CD4-positive, alpha-beta T cell treated with Interleukin-10 for 1 hour (primary cell): ENCODE results near the gene SHKBP1.
"Not testable (repeated sequence)": the region's sequence is repeated elsewhere in the genome, so short reads cannot be mapped to it uniquely, and the experiment has no call there.

Source experiments
- DNase-seq: peaks from one replicate; pipeline ENCODE4 v3.0.0-alpha.2; 2020

The SHKBP1 gene, protein sequence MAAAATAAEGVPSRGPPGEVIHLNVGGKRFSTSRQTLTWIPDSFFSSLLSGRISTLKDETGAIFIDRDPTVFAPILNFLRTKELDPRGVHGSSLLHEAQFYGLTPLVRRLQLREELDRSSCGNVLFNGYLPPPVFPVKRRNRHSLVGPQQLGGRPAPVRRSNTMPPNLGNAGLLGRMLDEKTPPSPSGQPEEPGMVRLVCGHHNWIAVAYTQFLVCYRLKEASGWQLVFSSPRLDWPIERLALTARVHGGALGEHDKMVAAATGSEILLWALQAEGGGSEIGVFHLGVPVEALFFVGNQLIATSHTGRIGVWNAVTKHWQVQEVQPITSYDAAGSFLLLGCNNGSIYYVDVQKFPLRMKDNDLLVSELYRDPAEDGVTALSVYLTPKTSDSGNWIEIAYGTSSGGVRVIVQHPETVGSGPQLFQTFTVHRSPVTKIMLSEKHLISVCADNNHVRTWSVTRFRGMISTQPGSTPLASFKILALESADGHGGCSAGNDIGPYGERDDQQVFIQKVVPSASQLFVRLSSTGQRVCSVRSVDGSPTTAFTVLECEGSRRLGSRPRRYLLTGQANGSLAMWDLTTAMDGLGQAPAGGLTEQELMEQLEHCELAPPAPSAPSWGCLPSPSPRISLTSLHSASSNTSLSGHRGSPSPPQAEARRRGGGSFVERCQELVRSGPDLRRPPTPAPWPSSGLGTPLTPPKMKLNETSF

DNA sequence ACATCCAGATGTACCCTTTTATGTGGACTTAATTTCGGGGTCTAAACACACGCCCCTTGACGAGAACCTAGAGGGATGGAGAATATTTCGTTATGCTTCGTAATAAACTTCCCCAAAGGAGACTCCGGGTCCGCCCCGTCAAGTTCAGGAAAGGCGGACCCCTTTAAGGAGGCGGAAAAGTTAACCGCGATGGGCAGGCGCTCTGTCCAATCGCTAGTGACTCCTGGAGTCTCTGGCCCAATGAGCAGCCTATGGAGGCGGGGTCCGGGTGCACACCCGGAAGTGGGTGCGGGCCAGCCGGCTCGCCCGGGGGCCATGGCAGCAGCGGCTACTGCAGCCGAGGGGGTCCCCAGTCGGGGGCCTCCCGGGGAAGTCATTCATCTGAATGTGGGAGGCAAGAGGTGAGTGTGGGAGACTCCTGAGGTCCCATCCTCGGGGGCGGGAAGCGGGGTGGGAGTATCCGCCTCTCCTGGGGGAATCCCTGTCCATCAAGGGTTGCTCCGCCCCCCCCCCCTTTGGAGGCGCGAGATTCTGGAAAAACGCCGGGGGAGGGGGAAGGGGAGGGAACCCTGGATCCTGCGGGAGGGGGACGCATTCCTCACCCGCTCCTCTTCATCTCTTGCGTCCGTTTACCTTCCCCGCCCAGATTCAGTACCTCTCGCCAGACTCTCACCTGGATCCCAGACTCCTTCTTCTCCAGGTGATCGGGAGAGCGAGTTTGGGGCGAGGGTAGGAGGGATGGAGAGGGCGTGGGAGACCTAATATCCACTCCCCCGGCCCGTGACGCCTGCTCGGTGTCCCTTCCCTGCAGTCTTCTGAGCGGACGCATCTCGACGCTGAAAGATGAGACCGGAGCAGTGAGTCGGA, at the start of gene SHKBP1:
TSS of gene SHKBP1 (plus strand) at position 289 of the 867 bp plus-strand sequence. CDS start at position 316, 27 bp downstream.
- peak; percentile 94 for DNase-seq

DNA sequence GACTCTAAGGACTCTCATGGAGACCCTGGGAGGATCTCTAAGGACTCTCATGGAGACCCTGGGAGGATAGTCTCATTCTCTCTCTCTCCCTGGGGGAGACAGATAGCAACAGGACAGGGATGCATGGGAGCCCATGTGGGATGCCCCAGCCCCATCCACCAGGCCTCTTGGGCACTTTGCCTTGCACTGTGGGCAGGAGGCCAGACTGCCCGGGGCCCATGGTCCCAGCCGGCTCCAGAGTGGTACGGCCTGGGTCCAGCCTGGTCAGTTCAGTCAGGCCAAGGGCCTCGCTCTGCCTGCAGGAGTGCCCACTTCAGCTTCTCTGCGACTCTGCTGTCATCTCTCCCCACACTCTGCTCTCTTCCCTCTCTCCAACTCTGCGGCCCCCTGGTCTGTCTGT, 48.6 kb upstream of the SHKBP1 start:
- no peak for DNase-seq

DNA sequence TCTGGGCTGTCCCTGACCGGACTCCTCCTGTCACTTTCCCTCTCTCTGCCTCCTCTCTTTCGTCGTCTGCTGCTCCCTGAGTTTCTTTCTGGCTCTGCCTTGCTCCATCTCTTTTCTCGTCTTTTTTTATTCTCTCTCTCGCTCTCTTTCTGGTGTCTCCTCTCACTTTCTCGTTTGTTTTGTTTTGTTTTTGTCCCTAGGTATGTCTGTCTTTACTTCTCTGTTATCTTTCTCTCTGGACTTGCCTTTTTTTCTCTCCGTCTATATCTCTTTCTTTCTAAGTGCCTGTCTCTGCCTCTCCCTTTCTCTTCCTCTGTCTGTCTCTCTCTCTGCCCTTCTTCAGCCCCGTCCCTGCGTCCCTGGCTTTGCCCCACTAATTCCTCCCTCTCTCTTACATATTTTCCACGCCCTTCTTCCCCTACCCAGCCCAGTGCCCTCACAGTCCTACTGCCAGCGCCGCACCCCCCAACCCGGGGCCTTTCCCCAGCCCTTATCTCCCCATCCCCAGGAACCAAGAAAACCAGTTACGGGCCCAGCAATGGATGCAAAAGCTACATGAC, 48.1 kb upstream of the SHKBP1 start:
- no peak for DNase-seq

DNA sequence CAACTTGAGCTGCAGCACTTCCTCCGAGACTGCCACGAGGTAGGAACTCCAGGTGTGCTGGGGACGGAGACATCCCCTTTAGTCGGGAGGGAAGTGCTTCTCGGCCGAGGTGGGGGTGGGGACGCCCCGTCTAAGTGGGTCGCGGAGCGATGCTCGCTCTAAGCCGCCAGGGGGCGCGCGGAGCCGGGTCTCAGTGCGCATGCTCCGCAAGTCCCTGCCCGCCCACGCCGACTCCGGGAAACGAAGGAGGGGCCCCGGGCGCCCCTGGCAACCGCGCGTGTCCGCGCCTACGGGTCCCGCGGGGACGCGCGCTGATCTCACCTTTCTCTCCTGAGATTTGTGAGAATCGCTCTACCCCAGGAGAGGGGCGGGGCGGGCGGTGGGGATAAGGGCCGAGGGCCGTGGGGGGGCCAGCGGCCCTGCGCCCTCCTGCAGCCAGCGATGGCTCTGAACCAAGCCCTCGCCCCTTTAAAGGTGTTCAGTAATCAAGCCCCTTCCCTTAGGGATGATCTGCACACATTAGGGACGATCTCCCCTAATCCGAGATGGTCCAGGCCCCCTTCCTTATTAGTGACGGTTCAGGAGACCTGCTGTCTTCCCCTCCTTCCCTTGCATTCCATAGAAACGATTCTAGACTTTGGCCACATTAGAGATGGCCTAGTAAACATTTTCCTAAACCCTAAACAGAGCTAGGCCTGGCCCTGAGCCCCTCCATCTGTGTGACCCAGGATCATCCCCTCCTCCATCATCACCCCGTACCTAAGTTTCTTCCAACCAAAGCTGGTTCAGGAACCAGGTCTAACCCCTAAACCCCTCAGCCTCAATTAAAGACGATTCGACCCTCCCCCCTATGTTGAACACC, 47.3 kb upstream of the SHKBP1 start:
- DNase-seq, result peak; percentile 92

DNA sequence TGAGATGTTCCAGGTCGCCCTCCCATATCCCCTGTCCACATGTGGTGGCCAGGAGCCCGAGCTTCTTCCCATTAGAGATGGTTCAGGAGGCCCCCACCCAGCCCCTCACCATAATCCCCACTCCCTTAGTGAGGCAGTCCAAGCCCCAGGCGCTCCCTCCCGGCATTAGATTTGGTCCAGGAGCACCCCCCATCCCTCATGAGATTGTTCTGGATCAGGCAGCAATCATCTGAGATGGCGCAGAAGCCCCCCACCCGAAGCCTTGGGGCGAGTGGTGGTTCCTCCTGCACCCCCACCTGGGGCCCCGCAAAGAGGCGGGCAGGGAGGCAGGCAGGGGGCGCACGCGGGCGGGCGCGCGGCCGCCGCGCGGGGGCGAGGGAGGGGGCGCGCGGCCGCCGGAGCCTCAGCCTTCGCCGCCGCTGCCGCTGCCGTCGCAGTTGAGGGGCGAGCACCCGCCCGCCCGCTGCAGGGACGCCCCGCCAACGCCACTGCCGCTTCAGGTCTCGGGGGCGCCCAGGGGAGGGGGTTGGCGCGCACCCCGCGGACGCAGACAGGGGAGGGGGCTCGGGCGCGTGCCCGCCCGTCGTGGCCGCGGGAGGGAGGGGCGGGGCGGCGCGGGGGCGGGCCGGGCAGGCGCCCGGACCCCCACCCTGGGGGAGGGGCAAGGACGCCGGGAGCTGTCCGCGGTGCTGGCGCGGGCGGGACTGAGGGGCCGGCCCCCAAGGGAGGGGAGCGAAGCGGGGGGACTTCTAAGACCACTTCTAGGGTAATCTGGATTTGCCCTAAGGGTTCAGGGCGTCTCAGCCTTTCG, 46.4 kb upstream of the SHKBP1 start:
- peak; percentile 34 for DNase-seq

DNA sequence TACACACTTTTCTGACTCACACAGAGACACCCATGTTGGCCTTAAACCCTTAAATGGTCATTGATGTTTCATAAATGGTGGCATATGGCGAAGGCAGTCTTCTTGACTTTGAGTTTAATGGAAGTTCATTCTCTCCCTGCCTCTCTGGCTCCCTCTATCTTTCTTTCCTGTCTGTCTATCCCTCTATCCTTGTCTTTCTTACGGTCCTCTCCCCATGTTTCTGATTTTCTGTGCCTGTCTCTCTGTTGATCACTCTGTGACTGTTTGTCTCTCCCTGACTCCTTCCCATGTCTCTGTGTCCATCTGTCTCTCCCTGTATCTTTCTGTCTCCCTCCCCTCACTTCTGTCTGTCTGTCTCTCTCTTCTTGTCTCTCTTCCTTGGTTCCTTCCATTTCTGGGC, 43.2 kb upstream of the SHKBP1 start:
- no peak for DNase-seq

DNA sequence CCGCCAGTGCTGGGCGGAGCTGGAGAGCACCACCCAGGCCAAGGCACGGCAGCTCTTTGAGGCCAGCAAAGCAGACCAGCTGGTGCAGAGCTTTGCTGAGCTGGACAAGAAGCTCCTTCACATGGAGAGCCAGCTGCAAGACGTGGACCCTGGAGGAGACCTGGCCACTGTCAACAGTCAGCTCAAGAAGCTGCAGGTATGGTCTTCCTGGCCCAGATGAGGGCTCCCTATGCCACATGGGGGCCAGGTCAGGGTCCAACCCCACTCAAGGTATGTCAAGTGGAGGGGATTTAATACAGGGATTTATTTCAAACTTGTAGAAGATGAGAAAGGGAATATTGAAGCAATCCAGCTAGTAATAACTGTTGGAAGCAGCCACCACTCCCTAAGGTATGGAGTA, 42.5 kb upstream of the SHKBP1 start:
- no peak for DNase-seq

DNA sequence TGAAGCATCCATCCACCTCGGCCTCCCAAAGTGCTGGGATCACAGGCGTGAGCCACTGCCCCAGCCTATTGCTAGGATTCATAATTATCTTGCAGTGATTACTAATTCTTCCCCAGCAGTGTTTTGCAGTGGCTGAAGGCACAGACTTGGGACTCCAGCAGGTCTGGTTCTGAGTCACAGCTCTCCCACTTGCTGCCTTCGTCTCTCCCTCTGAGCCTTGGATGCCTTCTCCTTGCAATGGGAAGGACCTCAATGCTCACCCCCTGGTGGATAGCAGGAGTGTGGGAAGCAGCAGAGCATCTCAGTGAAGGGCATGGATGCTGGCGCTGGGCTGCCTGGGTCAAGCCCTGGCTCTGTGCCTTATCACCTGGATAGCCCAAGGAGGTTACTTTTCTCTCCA, 37.6 kb upstream of the SHKBP1 start:
- no peak for DNase-seq

DNA sequence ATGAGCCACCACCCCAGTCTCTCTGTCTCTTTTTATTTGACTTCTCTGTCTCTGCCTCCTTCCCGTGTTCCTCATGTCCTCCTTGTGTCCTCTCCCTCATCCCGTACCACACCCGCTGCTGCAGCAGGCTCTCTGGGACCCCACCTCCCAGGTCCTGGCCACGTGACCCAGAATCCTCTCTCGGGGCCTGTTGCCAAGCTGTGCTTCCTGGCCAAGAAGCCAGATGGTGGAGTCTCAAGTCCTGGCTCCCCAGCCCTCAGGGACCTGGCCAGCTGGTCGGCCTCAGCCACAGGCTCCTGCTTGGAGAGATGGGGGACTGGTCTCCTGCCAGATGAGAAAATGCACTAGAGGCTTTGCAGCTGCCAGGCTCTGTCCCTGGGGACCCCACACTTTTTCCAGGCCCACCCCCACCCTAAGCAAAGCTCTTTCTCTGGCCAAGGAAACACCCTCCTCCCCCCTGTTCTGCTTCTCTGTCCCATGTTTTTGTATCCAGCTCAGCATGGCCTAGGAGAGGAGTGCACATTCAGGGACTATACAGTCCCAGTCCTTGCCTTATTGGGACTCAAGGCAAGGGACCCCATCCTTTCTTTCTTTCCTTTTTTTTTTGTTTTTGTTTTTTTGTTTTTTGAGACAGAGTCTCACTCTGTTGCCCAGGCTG, 34.3 kb upstream of the SHKBP1 start:
- DNase-seq, result no peak

DNA sequence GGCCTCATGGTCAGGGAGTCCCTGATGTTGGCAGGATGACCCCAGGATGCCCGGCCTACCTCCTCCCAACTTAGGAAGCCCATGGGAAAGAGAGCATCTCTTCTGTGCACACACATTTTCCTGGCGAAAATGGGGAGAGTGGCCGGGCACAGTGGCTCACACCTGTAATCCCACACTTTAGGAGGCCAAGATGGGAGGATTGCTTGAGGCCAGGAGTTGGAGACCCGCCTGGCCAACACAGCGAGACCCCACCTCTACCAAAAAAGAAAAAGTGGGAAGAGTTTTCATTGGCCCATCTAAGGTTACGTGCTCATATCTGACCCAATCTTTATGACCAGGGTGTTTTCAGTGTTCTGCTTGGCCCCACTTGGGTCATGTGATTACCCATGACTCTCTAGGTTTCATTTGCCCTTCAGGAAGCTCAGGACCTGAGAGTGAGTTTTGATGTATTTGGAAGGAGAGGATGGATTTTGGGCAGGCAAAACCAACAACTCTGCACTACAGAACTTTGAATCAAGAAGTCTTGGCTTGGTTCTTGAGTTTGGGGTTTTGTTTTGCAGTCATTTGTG, 33.6 kb upstream of the SHKBP1 start:
- DNase-seq, result no peak

DNA sequence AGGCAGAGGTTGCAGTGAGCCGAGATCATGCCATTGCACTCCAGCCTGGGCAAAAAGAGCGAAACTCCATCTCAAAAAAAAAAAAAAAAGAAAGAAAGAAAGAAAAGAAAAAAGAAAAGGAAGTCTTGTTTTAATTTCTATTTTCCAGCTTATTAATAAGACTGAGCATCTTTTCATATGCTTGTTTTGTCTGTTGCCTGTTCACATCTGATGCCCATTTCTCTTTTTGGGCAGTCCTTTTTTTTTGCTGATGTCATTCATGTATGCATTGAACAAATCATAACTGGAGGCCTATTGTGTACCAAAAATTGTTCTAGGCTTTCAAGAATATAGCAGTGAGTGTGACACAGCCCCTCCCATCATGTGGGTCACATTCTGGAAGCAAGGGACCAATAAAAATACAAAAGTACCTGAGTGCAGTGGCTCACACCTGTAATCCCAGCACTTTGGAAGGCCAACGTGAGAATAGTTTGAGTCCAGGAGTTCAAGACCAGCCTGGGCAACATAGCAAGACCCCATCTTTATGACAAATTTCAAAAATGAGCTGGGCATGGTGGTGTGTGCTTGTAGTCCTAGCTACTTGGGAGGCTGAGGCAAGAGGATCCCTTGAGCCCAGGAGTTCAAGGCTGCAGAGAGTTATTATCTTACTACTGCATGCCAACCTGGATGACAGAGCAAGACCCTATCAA, 30.4 kb upstream of the SHKBP1 start:
- not testable (repeated sequence) for DNase-seq

DNA sequence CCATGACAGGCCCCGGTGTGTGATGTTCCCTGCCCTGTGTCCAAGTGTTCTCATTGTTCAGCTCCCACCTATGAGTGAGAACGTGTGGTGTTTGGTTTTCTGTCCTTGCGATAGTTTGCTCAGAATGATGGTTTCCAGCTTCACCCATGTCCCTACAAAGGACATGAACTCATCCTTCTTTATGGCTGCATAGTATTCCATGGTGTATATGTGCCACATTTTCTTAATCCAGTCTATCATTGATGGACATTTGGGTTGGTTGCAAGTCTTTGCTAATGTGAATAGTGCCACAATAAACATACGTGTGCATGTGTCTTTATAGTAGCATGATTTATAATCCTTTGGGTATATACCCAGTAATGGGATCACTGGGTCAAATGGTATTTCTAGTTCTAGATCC, 29.5 kb upstream of the SHKBP1 start:
- not testable (repeated sequence) for DNase-seq

DNA sequence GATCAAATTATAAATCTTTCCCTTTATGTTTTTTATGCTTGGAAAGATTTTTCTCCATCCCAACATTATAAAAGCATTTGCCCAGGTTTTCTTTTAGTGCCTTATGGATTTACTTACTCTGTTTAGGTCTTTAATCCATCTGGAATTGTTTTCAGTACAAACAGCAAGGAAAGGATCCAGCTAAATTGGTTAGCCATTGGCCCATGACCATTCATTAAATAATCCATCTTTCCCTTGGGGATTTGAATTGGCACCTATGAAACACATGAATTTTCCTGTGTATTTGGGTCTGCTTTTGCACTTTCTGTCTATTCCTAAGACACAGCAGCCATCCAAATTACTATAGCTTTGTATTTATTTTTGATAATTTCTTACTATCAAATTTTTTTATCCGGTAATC, 28.8 kb upstream of the SHKBP1 start:
- DNase-seq, result no peak

DNA sequence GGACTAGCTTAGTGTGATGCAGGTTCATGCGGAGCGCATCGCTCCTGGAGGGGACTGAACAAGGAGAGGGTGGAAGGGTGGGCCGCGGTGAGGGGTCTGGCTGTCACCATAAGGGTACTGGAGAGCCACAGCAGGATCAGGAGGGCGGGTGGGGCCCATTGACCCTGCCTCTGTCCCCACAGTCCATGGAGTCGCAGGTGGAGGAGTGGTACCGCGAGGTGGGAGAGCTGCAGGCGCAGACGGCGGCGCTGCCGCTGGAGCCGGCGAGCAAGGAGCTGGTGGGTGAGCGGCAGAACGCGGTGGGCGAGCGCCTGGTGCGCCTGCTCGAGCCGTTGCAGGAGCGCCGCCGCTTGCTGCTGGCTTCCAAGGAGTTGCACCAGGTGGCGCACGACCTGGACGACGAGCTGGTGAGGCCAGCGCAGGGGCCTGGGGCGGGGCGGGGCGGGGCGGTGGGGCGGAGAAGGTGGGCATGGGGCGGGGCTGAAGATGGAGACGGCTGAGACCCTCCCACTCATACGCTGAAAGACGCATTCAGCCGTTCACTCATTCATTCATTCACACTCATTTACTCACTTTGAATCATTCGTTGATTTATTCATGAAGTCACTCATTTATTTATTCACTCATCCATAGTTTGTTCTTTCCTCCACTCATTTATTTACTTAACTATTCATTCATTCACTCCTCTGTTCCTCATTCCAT, 27.5 kb upstream of the SHKBP1 start:
- DNase-seq, result peak; percentile 72

DNA sequence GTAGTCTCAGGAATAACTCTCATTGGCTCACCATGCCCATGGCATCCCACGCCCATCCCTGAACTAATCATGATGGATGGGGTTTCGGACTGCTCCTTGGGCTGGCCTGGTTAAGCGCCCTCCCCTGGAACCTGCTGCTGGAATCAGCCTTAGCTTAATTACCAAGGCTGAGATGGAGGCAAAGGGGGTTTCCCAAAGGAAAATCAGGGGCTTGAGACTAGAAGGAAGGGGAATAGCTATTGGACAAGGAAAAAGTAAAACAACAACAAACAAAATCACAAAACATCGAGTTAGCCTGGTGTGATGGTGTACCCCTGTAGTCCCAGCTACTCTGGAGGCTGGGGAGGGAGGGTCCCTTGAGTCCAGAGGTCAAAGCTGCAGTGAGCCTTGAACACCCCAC, 25.7 kb upstream of the SHKBP1 start:
- no peak for DNase-seq

DNA sequence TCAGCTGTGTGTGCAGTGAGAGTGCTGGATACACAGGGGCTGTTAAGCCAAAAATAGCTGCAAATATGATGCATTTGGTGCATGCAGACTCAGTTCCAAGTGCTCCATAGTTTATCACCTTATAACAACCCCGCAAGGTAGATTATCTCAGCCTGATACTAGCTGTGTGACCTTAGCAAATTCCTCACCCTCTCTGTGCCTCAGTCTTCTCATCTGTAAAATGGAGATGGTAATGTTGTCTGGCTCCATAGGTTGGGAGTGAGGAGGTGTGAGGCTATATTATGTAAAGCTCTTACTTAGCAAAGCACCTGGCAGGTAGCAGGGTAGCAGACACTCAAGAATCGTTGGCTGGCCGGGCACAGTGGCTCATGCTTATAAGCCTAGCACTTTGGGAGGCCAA, 23.8 kb upstream of the SHKBP1 start:
- no peak for DNase-seq

DNA sequence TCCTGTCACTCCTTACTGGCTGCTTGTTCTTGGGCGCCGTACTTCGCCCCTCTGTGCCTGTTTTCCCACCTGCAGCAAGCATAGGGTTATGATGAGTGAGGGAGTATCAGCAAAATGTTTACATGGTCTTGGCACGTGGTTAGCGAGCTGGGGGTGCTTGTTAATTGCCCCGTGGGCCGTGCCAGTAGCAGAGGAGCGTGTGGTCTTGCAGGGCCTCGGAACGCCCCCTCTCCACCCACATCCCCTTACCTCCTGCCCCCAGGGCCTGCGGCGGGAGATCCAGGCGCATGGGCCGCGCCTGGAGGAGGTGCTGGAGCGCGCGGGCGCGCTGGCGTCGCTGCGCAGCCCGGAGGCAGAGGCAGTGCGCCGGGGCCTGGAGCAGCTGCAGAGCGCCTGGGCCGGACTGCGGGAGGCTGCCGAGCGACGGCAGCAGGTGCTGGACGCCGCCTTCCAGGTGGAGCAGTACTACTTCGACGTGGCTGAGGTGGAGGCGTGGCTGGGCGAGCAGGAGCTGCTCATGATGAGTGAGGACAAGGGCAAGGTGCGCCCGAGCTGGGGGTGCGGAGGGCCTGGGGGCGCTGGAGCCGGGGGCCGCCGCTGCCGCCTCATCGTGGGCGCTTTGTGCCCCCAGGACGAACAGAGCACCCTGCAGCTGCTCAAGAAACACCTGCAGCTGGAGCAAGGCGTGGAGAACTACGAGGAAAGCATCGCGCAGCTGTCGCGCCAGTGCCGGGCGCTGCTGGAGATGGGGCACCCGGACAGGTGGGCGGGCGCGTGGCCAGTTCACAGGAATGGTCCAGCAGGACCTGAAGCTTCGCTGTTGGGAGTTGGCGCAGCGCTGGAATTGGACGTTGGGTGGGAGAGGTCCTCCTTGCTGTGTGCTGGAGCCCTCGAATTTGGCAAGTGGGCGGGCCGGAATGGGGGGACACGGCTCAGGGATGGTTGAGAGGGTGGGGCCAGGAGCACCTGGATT, 22.5 kb upstream of the SHKBP1 start:
- DNase-seq, result no peak
